ELR (cell line): Measurements from ENCODE around the gene N4BP2.

Experiments used
- DNase-seq: peaks from one replicate; pipeline ENCODE4 v3.0.0-alpha.2; 2015; ENCODE audit warnings: low read depth

N4BP2 gene

GRCh38 chr4:40152637-40153036, 96.0 kb downstream of the N4BP2 start:
- DNase-seq = no peak

- DNase-seq = no peak
These were observed 100.8 kb downstream of the N4BP2 start for GRCh38 chr4:40157436-40157835.

- no peak for DNase-seq
These were observed 103.6 kb downstream of the N4BP2 start for GRCh38 chr4:40160258-40160657.

GRCh38 chr4:40164459-40164858, 107.8 kb downstream of the N4BP2 start:
- DNase-seq = no peak

- DNase-seq = no peak
These were observed 109.3 kb downstream of the N4BP2 start for GRCh38 chr4:40165916-40166315.

- no peak for DNase-seq
These were observed 111.4 kb downstream of the N4BP2 start for GRCh38 chr4:40168070-40168469.

- DNase-seq = no peak
These were observed 113.9 kb downstream of the N4BP2 start for GRCh38 chr4:40170588-40170987.

GRCh38 chr4:40173470-40173875, 116.8 kb downstream of the N4BP2 start:
- DNase-seq = no peak

GRCh38 chr4:40176602-40177001, 120.0 kb downstream of the N4BP2 start:
- DNase-seq = peak; percentile 24

GRCh38 chr4:40177591-40177990, 120.9 kb downstream of the N4BP2 start:
- no peak for DNase-seq

- DNase-seq = no peak
These were observed 122.0 kb downstream of the N4BP2 start for GRCh38 chr4:40178672-40179071.

- DNase-seq = no peak
These were observed 122.7 kb downstream of the N4BP2 start for GRCh38 chr4:40179360-40179759.

GRCh38 chr4:40180356-40180755, 123.7 kb downstream of the N4BP2 start:
- DNase-seq = peak; percentile 92

- DNase-seq = no peak
These were observed 125.4 kb downstream of the N4BP2 start for GRCh38 chr4:40182001-40182400.

GRCh38 chr4:40182954-40183353, 126.3 kb downstream of the N4BP2 start:
- no peak for DNase-seq

- peak; percentile 11 for DNase-seq
These were observed 127.2 kb downstream of the N4BP2 start for GRCh38 chr4:40183615-40184411.

GRCh38 chr4:40185830-40186664, 129.4 kb downstream of the N4BP2 start:
- DNase-seq = peak; percentile 15

GRCh38 chr4:40186665-40187014, 130.0 kb downstream of the N4BP2 start:
- no peak for DNase-seq

GRCh38 chr4:40187386-40187906, 130.8 kb downstream of the N4BP2 start:
- DNase-seq = no peak

GRCh38 chr4:40190019-40190418, 133.4 kb downstream of the N4BP2 start:
- no peak for DNase-seq

- DNase-seq = no peak
These were observed 133.8 kb downstream of the N4BP2 start for GRCh38 chr4:40190465-40190864.

- DNase-seq = no peak
These were observed 134.5 kb downstream of the N4BP2 start for GRCh38 chr4:40190880-40191815.
